D721Med (cell line): ENCODE results near the gene ETNK2.

ENCODE experiments used
- DNase-seq: peaks from one replicate; pipeline ENCODE4 v3.0.0; 2011; ENCODE audit warnings: low spot score; ENCODE audit not compliant: insufficient read length
- FAIRE-seq: peaks from 2 replicates; lab custom pipeline; 2011; peaks lifted over from hg19 to GRCh38; lab: Jason Lieb, UNC
- TF ChIP-seq, protein P1 (sequence below): IDR thresholded peaks from 2 replicates; pipeline ENCODE4 v1.5.1; 2012; ENCODE audit warnings: mild to moderate bottlenecking, control low read depth; ENCODE audit not compliant: insufficient read depth; ENCODE audit errors: missing control alignments

The ETNK2 gene

DNA sequence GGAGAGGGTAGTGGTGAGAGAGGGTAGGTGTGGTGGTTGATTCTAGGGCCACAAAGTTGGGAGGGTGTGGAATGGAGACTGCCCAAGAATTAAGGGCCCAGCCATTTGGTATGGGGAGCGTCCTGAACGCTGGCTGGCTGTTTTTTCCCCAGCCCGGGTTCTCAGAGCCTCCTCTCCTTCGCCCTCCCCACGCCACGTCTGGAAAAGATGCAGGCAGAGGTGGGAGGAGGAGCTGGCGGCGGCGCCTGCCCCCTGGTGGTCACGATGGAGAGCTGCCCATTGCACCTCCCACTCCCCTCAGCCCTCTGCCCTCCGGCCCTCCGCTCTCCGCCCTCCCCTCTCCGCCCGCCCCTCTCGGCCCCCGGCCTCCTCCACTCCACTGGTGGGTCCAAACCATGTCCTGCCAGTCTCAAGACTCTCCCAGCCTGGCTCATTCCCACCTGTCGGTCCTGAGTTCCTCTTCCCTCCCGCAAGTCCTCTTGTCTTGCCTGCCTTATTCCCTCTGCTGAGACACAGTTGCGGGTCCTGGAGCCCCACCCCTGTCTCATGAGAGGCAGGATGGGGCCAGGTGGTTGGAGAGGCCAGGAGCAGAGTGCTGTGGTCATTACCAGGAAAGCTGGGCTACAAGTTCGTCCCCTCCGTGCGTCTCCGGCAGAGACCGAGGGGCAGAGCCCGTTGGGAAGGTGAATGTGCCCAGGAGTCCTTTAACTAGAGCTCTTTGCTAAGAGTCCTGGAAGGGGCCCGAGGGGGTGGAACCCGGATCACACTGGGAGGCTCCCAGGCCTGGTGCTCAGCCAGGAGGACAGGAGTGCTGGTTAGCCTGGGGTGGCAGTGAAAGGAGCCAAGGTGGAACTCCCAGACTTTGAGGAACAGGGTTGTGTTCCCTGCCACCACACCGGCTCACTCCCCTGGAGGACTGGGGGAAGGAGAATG is 22.6 kb downstream of the ETNK2 start:
- FAIRE-seq: no peak
- TF ChIP-seq, protein P1, sequence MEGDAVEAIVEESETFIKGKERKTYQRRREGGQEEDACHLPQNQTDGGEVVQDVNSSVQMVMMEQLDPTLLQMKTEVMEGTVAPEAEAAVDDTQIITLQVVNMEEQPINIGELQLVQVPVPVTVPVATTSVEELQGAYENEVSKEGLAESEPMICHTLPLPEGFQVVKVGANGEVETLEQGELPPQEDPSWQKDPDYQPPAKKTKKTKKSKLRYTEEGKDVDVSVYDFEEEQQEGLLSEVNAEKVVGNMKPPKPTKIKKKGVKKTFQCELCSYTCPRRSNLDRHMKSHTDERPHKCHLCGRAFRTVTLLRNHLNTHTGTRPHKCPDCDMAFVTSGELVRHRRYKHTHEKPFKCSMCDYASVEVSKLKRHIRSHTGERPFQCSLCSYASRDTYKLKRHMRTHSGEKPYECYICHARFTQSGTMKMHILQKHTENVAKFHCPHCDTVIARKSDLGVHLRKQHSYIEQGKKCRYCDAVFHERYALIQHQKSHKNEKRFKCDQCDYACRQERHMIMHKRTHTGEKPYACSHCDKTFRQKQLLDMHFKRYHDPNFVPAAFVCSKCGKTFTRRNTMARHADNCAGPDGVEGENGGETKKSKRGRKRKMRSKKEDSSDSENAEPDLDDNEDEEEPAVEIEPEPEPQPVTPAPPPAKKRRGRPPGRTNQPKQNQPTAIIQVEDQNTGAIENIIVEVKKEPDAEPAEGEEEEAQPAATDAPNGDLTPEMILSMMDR: peak; percentile 83

GRCh38 chr1:204128464-204128963 is 23.3 kb downstream of the ETNK2 start:
- TF ChIP-seq, protein P1: no peak
- no peak for FAIRE-seq

More for the DNA sequence above, 22.6 kb downstream of the ETNK2 start:
- DNase-seq: peak; percentile 99

GRCh38 chr1:204127597-204128242 is 24.1 kb downstream of the ETNK2 start:
- no peak for FAIRE-seq
- DNase-seq: peak; percentile 72
- TF ChIP-seq, protein P1: peak; percentile 93

More at GRCh38 chr1:204128464-204128963, 23.3 kb downstream of the ETNK2 start:
- DNase-seq: no peak

DNA sequence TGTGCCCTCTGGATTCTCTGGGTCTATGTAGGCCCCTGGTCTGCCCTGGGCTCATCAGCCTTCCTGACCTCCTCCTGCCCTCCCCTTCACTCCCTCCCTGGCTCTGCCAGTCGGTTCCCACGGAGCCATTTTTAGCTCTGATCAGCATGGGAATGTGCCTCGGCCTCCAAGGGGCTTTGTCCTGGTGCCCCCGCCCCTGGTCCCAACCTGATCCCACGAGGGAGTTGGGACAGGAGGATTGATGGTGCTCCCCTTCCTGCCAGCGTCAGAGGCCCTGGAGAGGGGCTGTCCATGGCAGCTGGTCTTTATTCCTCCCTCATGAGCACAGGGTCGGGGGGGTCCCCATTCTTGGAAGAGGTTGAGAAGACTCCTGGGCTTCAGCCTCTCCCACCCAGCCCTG is 24.9 kb downstream of the ETNK2 start:
- TF ChIP-seq, protein P1: no peak
- DNase-seq: no peak
- no peak for FAIRE-seq

- TF ChIP-seq, protein P1: no peak
- no peak for FAIRE-seq
- DNase-seq: no peak
Measured at GRCh38 chr1:204126386-204126785, 25.5 kb downstream of the ETNK2 start.

DNA sequence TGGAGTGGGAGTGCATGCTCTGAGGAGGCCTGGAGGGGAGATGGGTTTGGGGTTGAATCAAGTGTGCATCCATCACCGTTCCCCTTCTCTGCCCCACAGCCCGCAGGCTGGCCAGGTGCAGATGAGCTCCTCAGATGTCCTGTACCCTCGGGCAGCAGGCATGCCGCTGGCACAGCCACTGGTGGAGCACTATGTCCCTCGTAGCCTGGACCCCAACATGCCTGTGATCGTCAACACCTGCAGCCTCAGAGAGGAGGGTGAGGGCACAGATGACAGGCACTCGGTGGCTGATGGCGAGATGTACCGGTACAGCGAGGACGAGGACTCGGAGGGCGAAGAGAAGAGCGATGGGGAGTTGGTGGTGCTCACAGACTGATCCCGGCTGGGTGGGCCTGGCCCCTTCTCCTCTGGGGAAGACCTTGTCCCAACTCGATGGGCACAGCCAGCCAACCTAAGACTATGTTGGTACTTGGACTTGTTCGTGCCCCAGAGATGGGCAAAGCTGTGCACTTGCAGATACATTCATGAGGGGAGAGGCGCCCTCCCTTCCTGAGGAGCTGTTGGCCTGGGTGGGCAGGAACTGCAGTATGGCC is 26.0 kb downstream of the ETNK2 start:
- DNase-seq (no peak), FAIRE-seq (no peak)
- TF ChIP-seq, protein P1: no peak
